Measurements from ENCODE around the gene ZNF385A.

Gene ZNF385A, protein sequence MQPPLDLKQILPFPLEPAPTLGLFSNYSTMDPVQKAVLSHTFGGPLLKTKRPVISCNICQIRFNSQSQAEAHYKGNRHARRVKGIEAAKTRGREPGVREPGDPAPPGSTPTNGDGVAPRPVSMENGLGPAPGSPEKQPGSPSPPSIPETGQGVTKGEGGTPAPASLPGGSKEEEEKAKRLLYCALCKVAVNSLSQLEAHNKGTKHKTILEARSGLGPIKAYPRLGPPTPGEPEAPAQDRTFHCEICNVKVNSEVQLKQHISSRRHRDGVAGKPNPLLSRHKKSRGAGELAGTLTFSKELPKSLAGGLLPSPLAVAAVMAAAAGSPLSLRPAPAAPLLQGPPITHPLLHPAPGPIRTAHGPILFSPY

DNA sequence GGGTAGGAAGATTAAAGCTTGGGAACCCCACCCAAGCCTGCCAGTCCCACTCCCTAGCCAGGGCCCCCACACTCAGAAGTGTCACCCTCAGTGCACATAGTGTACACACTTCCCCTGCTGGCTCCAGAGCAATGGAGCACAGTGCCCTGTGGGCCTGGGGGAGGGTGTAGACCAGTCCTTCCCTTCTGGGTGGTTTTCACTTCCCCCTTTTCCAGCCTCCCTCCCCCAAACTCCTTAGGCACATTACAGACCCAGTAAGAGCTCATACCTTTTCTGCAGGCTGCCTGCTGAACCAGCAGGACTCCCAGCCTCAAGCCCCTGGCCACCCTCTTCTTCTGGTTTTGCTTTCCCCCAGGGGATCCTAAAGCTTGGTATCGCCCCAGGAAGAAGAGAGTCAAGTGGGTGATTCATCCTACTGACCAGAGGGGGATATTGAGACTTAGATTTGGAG, at the start of gene ZNF385A:
Gene ZNF385A (minus strand): TSS at position 143 of the 451 bp plus-strand sequence. CDS start 219 bp downstream, outside the sequence.
- Histone ChIP-seq H3K27ac (ENCODE audit: low read depth, low read length) (no peak within 1 kb of the TSS), H3K9ac (ENCODE audit: low read length) (no peak within 1 kb of the TSS), H3K4me3 (ENCODE audit: low read depth in 1 of 2, low read length in 2 of 2) (no peak within 1 kb of the TSS), H3K4me1 (ENCODE audit: insufficient read depth, low read length) (peaks cover 5% of the 10 kb centered on the region), H3K36me3 (ENCODE audit: insufficient read depth, low read length) (no peaks in the 10 kb centered on the region), H3K27me3 (ENCODE audit: control insufficient read depth in 1 of 2, insufficient read depth in 2 of 2, low read length in 2 of 2) (no peaks in the 10 kb centered on the region), H3K9me3 (ENCODE audit: low read length) (no peaks in the 10 kb centered on the region)

DNA sequence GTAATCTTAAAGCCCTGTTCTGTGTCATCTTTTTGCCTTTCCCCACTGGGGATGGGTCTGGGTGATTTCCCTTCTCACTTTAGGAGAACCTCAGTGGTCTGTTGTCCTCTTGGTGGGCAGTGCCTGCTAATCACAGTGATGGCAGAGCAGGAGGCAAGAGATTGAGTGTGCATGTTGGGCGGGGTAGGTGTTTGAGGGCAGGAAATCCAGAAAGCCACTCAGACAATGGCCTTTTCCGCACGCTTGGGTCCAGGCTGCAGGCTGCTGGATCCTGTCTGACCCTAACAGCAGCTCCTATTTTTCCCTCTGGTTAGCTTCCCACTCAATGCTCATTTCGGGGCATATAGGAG, 48.3 kb upstream of the ZNF385A start:
- no peak overlapping the region for H3K4me3 ChIP-seq (ENCODE audit: low read depth in 1 of 2, low read length in 2 of 2)
- no peaks in the 10 kb centered on the region for H3K27me3 ChIP-seq (ENCODE audit: control insufficient read depth in 1 of 2, insufficient read depth in 2 of 2, low read length in 2 of 2)
- no peaks in the 10 kb centered on the region for H3K36me3 ChIP-seq (ENCODE audit: insufficient read depth, low read length)
- peaks cover 42% of the 10 kb centered on the region for H3K4me1 ChIP-seq (ENCODE audit: insufficient read depth, low read length)
- peak overlapping the region; percentile 12 for H3K9ac ChIP-seq (ENCODE audit: low read length)
- peak overlapping the region; percentile 93 for H3K27ac ChIP-seq (ENCODE audit: low read depth, low read length)
- H3K9me3 ChIP-seq (ENCODE audit: low read length) = no peaks in the 10 kb centered on the region

DNA sequence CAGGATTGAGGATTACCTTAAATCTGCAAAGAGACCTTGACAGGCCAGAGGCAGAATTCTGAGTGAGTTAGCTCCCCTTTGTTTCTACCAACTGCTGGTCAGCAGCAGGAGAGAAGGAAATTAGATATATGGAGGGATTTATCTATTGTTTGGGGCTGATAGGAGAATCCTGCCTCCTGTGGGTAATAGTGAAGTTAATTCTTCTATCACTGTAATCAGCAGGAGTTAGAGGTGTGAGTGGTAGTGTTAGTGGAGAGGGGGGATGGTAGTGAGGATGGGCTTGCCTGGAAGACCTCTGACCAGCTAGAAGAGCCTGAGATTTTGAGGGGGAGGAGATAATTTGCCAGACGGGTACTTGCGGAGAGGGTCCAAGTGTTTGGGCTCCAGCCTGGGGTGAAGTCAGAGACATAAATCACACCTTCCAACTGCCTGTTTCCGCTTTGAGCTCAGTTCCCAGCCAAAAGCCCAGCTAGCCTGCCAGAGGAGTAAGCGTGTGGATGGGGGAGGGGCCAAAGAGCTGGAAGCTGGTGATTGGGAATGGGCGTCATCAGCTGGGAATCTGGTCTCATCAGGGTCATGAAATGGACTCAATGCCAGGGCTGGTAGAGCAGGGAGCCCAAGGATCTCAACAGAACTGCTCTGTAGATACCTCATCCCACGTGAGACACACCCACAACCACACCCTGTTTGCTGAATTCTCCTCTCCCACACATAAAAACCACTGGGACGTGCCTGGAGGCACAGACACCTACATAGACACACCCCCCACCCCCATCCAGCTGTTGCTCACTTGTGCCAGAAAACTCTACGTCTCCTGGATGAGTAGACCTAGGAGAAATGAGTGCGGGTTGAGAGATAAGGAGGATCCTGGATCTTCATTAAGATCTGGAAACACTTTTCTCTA, 47.6 kb upstream of the ZNF385A start:
- H3K9me3 ChIP-seq (ENCODE audit: low read length) = no peaks in the 10 kb centered on the region
- peak overlapping the region; percentile 93 for H3K27ac ChIP-seq (ENCODE audit: low read depth, low read length)
- H3K4me1 ChIP-seq (ENCODE audit: insufficient read depth, low read length) = peaks cover 48% of the 10 kb centered on the region
- peak overlapping the region; percentile 12 for H3K9ac ChIP-seq (ENCODE audit: low read length)
- no peaks in the 10 kb centered on the region for H3K36me3 ChIP-seq (ENCODE audit: insufficient read depth, low read length)
- no peaks in the 10 kb centered on the region for H3K27me3 ChIP-seq (ENCODE audit: control insufficient read depth in 1 of 2, insufficient read depth in 2 of 2, low read length in 2 of 2)
- H3K4me3 ChIP-seq (ENCODE audit: low read depth in 1 of 2, low read length in 2 of 2) = no peak overlapping the region

DNA sequence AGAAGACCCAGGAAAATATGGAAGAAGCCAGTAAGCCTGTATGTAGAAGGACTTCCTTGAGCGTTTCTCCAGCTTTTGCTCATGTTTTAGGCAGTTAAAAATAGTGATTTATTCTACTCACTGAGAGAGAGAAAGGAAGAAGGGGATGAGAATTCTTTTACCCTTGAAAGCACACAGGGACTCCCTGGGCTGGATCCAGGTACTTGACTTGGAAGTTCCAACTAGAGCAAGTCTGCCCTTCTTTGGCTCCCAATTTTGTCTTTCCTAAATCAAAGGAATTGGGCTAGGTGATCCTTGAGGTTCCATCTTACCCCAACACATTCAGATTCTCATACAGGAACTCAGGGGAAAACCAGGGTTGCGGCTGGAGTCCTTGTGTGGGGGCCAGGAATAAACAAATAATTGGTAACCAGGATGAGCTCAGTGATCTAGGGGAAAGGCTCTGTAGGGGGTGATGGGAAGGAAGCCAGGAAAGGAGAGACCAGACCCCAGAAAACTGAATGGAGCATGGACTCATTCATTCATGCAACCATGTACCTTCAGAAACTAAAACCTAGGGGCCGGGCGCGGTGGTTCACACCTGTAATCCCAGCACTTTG, 46.0 kb upstream of the ZNF385A start:
- H3K27ac ChIP-seq (ENCODE audit: low read depth, low read length) = peak overlapping the region; percentile 93

DNA sequence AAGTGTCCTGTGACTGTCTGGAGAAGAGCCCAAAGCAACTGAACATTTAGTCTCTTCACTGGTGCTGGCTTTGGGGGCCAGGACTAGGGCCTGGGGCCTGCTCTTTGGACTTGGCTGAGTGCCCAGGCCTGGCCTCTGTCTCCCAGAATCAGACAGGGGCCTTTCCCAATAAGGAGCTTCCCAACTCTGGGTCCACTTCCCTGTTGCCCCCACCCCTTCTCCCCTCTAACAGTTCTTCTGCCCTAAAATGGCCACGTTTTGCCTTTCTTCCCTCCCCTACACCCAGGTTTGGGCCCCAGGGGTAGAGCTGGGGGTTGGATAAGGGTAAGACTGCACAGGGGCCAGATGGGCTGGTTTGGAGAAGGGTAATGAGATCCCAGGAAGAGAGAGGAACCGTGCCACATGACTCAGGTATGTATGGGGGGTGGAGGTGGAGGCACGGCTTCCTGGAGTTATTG, 44.5 kb upstream of the ZNF385A start:
- Histone ChIP-seq H3K27me3 (ENCODE audit: control insufficient read depth in 1 of 2, insufficient read depth in 2 of 2, low read length in 2 of 2) (no peaks in the 10 kb centered on the region), H3K9ac (ENCODE audit: low read length) (no peak overlapping the region), H3K9me3 (ENCODE audit: low read length) (no peaks in the 10 kb centered on the region), H3K27ac (ENCODE audit: low read depth, low read length) (peak overlapping the region; percentile 93), H3K4me1 (ENCODE audit: insufficient read depth, low read length) (peaks cover 77% of the 10 kb centered on the region), H3K4me3 (ENCODE audit: low read depth in 1 of 2, low read length in 2 of 2) (no peak overlapping the region), H3K36me3 (ENCODE audit: insufficient read depth, low read length) (no peaks in the 10 kb centered on the region)

More for the DNA sequence above, 46.0 kb upstream of the ZNF385A start:
- H3K9ac ChIP-seq (ENCODE audit: low read length) = no peak overlapping the region
- no peak overlapping the region for H3K4me3 ChIP-seq (ENCODE audit: low read depth in 1 of 2, low read length in 2 of 2)
- H3K4me1 ChIP-seq (ENCODE audit: insufficient read depth, low read length) = peaks cover 62% of the 10 kb centered on the region
- H3K27me3 ChIP-seq (ENCODE audit: control insufficient read depth in 1 of 2, insufficient read depth in 2 of 2, low read length in 2 of 2) = no peaks in the 10 kb centered on the region
- H3K36me3 ChIP-seq (ENCODE audit: insufficient read depth, low read length) = no peaks in the 10 kb centered on the region
- H3K9me3 ChIP-seq (ENCODE audit: low read length) = no peaks in the 10 kb centered on the region

DNA sequence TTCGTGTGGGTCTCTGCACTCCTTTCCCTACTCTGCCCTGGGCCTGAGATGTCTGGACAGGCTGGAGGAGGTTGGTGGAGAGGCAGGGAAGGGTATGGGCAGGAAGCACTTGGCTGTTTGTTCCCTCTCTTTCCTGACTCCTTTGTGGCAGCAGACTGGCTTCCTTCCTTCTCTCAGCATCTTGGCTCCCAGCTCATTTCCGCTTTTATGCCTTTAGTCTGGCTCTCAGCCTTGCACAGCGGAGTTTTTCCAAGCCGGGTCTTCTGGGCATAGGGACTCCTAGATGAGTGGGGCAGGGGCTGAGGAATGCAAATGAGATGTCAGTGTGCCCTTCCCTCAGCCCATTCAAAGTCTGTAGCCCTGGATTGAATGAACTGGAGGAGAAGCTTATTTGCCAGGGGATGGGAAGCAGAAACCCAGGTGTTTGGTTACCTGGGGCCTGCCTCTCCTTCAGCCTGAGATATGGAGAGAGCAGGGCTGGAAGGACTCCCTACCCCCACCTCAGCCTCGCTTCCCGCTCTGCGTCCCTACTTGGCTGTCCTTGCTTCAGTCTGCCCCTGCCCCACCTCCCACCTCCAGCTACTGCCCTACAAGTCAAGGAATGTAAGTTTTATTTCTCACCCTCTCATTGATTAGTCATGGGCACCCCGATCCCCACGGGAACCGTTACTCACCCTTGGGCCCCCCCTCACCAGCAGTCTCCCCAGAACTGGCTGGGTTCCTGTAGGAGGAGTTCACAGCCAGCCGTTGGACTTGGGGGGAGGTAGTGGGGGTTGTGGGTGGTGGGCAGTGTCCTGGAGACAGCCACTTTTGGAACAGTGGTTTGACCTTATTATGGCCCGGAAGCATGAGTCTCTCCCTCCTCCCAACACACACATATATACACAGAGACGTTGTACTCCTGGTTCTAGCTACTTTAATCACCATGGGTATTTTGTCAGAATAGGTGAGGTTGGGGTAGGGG, 43.8 kb upstream of the ZNF385A start:
- Histone ChIP-seq H3K9ac (ENCODE audit: low read length) (peak overlapping the region; percentile 16), H3K4me3 (ENCODE audit: low read depth in 1 of 2, low read length in 2 of 2) (no peak overlapping the region), H3K36me3 (ENCODE audit: insufficient read depth, low read length) (no peaks in the 10 kb centered on the region), H3K27ac (ENCODE audit: low read depth, low read length) (peak overlapping the region; percentile 93), H3K9me3 (ENCODE audit: low read length) (no peaks in the 10 kb centered on the region), H3K4me1 (ENCODE audit: insufficient read depth, low read length) (peaks cover 76% of the 10 kb centered on the region), H3K27me3 (ENCODE audit: control insufficient read depth in 1 of 2, insufficient read depth in 2 of 2, low read length in 2 of 2) (no peaks in the 10 kb centered on the region)

DNA sequence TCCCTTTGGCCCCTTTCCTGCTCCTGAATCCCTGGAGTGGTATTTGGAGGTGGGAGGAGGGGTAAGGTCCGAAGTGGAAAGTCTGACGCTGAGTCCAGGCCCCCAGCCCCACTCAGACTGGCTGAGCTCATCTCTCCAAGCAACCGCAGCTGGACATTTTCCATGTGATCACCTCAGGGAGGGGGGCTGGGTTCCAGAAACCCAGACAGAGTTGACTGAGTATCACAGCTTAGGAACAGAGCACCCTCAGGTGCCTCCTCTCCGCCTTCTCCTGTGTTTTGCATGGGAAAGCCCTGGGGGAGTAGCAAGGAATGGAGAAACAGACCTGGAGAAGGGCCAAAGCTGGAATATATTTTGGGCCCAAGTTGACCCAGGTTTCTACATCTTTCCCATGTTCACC, 42.6 kb upstream of the ZNF385A start:
- H3K27ac ChIP-seq (ENCODE audit: low read depth, low read length) = peak overlapping the region; percentile 93
- no peaks in the 10 kb centered on the region for H3K9me3 ChIP-seq (ENCODE audit: low read length)
- H3K4me1 ChIP-seq (ENCODE audit: insufficient read depth, low read length) = peaks cover 73% of the 10 kb centered on the region
- H3K36me3 ChIP-seq (ENCODE audit: insufficient read depth, low read length) = no peaks in the 10 kb centered on the region
- H3K4me3 ChIP-seq (ENCODE audit: low read depth in 1 of 2, low read length in 2 of 2) = no peak overlapping the region
- no peak overlapping the region for H3K9ac ChIP-seq (ENCODE audit: low read length)
- H3K27me3 ChIP-seq (ENCODE audit: control insufficient read depth in 1 of 2, insufficient read depth in 2 of 2, low read length in 2 of 2) = no peaks in the 10 kb centered on the region

DNA sequence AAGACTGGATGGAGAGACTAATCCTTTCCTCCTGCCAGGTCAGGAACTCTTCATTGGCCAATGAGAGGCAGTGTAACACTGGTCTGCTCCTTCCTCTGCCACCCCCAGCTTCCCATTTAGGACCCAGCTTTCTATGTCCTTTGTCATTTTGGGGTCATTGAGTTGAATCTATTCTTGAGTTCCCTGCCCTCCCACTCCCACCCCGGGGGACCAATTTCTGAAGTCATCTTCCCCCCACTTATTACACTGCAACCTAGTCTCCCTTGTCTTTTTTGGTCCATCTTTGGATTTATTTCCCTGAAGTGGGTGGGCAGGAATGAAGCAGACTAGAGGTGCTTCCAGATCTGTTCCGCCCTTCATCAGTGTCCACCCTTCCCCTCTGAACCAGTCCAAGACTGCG, 42.2 kb upstream of the ZNF385A start:
- Histone ChIP-seq H3K27me3 (ENCODE audit: control insufficient read depth in 1 of 2, insufficient read depth in 2 of 2, low read length in 2 of 2) (no peaks in the 10 kb centered on the region), H3K9ac (ENCODE audit: low read length) (no peak overlapping the region), H3K36me3 (ENCODE audit: insufficient read depth, low read length) (no peaks in the 10 kb centered on the region), H3K9me3 (ENCODE audit: low read length) (no peaks in the 10 kb centered on the region), H3K27ac (ENCODE audit: low read depth, low read length) (peak overlapping the region; percentile 93), H3K4me3 (ENCODE audit: low read depth in 1 of 2, low read length in 2 of 2) (no peak overlapping the region), H3K4me1 (ENCODE audit: insufficient read depth, low read length) (peaks cover 73% of the 10 kb centered on the region)

DNA sequence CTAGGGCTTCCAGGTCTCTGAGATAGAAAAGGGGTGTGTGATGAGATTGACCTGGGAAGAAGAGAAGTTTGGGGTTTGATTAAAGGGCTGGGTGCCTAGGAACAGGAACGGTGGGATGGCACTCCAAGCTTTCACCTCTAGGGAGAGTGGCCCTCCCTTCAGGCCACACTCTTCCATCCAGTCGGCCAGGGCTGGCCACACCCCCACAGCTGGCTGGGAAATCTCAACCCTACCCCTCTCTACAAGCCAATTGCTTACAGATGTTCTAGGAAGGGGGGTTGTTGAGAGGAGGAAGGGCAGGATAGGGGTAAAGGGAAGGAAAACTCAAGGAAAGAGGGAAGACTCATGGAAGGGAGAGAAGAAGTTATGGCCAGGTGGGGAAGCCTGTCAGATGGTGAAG, 41.2 kb upstream of the ZNF385A start:
- Histone ChIP-seq H3K9me3 (ENCODE audit: low read length) (no peaks in the 10 kb centered on the region), H3K4me1 (ENCODE audit: insufficient read depth, low read length) (peaks cover 76% of the 10 kb centered on the region), H3K27me3 (ENCODE audit: control insufficient read depth in 1 of 2, insufficient read depth in 2 of 2, low read length in 2 of 2) (no peaks in the 10 kb centered on the region), H3K27ac (ENCODE audit: low read depth, low read length) (peak overlapping the region; percentile 48), H3K4me3 (ENCODE audit: low read depth in 1 of 2, low read length in 2 of 2) (no peak overlapping the region), H3K36me3 (ENCODE audit: insufficient read depth, low read length) (no peaks in the 10 kb centered on the region), H3K9ac (ENCODE audit: low read length) (no peak overlapping the region)

DNA sequence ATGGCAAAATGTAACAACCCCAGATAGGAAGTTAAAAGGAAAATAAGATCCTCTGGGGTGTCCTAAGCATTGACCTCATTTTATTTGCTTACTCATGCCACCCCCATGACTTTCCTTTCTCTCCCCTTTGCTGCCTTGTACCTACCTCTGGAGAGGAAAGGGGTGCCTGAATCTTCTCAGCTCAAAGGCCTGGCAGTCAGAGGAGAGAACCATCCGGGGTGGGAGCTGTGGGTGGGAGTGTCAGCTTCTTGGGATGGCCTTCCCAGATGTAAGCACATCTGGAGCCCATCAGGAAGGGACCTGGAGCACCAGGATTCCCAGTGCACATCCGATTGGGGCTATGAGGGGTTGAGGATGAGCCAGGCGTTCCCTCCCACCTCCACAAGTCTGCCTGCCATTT, 39.7 kb upstream of the ZNF385A start:
- no peaks in the 10 kb centered on the region for H3K36me3 ChIP-seq (ENCODE audit: insufficient read depth, low read length)
- no peaks in the 10 kb centered on the region for H3K27me3 ChIP-seq (ENCODE audit: control insufficient read depth in 1 of 2, insufficient read depth in 2 of 2, low read length in 2 of 2)
- H3K9ac ChIP-seq (ENCODE audit: low read length) = no peak overlapping the region
- no peak overlapping the region for H3K27ac ChIP-seq (ENCODE audit: low read depth, low read length)
- peaks cover 85% of the 10 kb centered on the region for H3K4me1 ChIP-seq (ENCODE audit: insufficient read depth, low read length)
- H3K9me3 ChIP-seq (ENCODE audit: low read length) = no peaks in the 10 kb centered on the region
- H3K4me3 ChIP-seq (ENCODE audit: low read depth in 1 of 2, low read length in 2 of 2) = peak overlapping the region in 1 of 2 donors; percentile 16

Measured in muscle layer of colon (tissue), 2 donors.